ENCODE measurements around the gene LIPK. TPM values are rescaled to one million over a fixed set of nuclear protein-coding genes. Genes with fewer than 3 reads are reported as not detected.

LIPK gene
- polyA plus RNA-seq, 1 donor, result not detected

Other genes starting within 250 kb of the LIPK start
- 19.5 TPM for gene RNLS, start 122.9 kb upstream of the LIPK start, polyA plus RNA-seq
- gene LIPJ, start 119.5 kb upstream of the LIPK start, polyA plus RNA-seq, result 0.10 TPM
- gene LIPF, start 41.8 kb upstream of the LIPK start, polyA plus RNA-seq, result not detected
- gene LIPN, start 53.8 kb downstream of the LIPK start, polyA plus RNA-seq, result not detected
- 0.04 TPM for gene LIPM, start 96.5 kb downstream of the LIPK start, polyA plus RNA-seq
- gene ANKRD22, start 145.6 kb downstream of the LIPK start, polyA plus RNA-seq, result 1.3 TPM
- 25.5 TPM for gene STAMBPL1, start 174.0 kb downstream of the LIPK start, polyA plus RNA-seq
- gene ACTA2, start 246.5 kb downstream of the LIPK start, polyA plus RNA-seq, result 641 TPM

Measured in large intestine (tissue), 1 donor.